Adrenal gland (tissue), 5 donors: ENCODE results near the gene MATR3.
"Not testable (repeated sequence)": the region's sequence is repeated elsewhere in the genome, so short reads cannot be mapped to it uniquely, and the experiment has no call there.

ENCODE experiments used
- CTCF ChIP-seq, 6 experiments: fragments of 450-650 bp in 4 of 6; fragments of 200-600 bp in 2 of 6; sonication (generic) in 1 of 6; IDR thresholded peaks; 1 replicate in 5 of 6; 2 replicates in 1 of 6; pipeline versions ENCODE4 v1.5.1 to v1.8.0; 2016 to 2021; ENCODE audit warnings: antibody characterized with exemption in 6 of 6, mild to moderate bottlenecking in 2 of 6, moderate library complexity in 1 of 6
- POLR2A ChIP-seq, 2 donors: fragments of 450-650 bp; IDR thresholded peaks; one replicate each; pipeline ENCODE4 v1.6.1; 2017; ENCODE audit warnings: antibody characterized with exemption in 2 of 2, mild to moderate bottlenecking in 2 of 2, moderate library complexity in 1 of 2
- donor health status: DM: no; HTN: no; CAD: no.

GRCh38 chr5:139270718-139271117 is 22.8 kb upstream of the MATR3 start:
- TF ChIP-seq CTCF, POLR2A (IDR thresholded peaks at IDR 0.05): not testable (repeated sequence)
